CD8-positive, alpha-beta memory T cell (primary cell): ENCODE results near the gene WASF2. TPM values are rescaled to one million over a fixed set of nuclear protein-coding genes. Genes with fewer than 3 reads are reported as not detected.

ENCODE experiments used
- CTCF ChIA-PET: fragments of 350-600 bp; sonication (Branson Sonifier 250); formaldehyde crosslinking; loops from one replicate; lab custom pipeline; 2021; ENCODE audit warnings: antibody characterized with exemption; lab: Charles Lee
- POLR2A ChIA-PET: fragments of 350-600 bp; sonication (Branson Sonifier 250); formaldehyde crosslinking; loops from one replicate; lab custom pipeline; 2021; ENCODE audit warnings: antibody characterized with exemption; lab: Charles Lee
- DNase-seq, 5 donors: peaks; one replicate each; pipeline versions ENCODE4 v3.0.0 to v3.0.0-alpha.2; 2020 to 2022; ENCODE audit warnings: mixed read lengths in 1 of 5
- H3K27ac ChIP-seq: one replicate; pipeline ENCODE4 v1.7.0; 2013; ENCODE audit warnings: low read depth, mild to moderate bottlenecking, low read length, moderate library complexity
- H3K27me3 ChIP-seq: 2 replicates; pipeline ENCODE4 v1.7.0; 2013; ENCODE audit warnings: low read length, mild to moderate bottlenecking; ENCODE audit not compliant: insufficient read depth, poor library complexity, severe bottlenecking
- H3K36me3 ChIP-seq: 2 replicates; pipeline ENCODE4 v1.7.0; 2013; ENCODE audit warnings: mild to moderate bottlenecking, low read length, moderate library complexity; ENCODE audit not compliant: insufficient read depth
- H3K4me1 ChIP-seq: 2 replicates; pipeline ENCODE4 v1.7.0; 2013; ENCODE audit warnings: mild to moderate bottlenecking, low read length, moderate library complexity; ENCODE audit not compliant: insufficient read depth
- H3K4me3 ChIP-seq: 2 replicates; pipeline ENCODE4 v1.7.0; 2013; ENCODE audit warnings: mild to moderate bottlenecking, low read length
- H3K9me3 ChIP-seq: 2 replicates; pipeline ENCODE4 v1.7.0; 2013; ENCODE audit warnings: mild to moderate bottlenecking, low read length
- H3K27ac Mint-ChIP-seq, 8 donors: one replicate each; pipeline ENCODE4 v1.8.0; 2020 to 2021; ENCODE audit warnings: mixed read lengths in 8 of 8, mild to moderate bottlenecking in 6 of 8, inconsistent platforms in 3 of 8, moderate library complexity in 3 of 8
- H3K27me3 Mint-ChIP-seq, 2 donors: one replicate each; pipeline ENCODE4 v1.8.0; 2020 to 2021; ENCODE audit warnings: mixed read lengths in 2 of 2, mild to moderate bottlenecking in 1 of 2, moderate library complexity in 1 of 2
- H3K36me3 Mint-ChIP-seq, 3 donors: one replicate each; pipeline ENCODE4 v1.8.0; 2020 to 2021; ENCODE audit warnings: mixed read lengths in 3 of 3, inconsistent platforms in 1 of 3, mild to moderate bottlenecking in 1 of 3
- H3K4me1 Mint-ChIP-seq, 3 donors: one replicate each; pipeline ENCODE4 v1.8.0; 2020 to 2021; ENCODE audit warnings: mixed read lengths in 3 of 3, inconsistent platforms in 1 of 3, mild to moderate bottlenecking in 1 of 3
- H3K4me3 Mint-ChIP-seq, 7 donors: one replicate each; pipeline ENCODE4 v1.8.0; 2020 to 2021; ENCODE audit warnings: mixed read lengths in 7 of 7, mild to moderate bottlenecking in 6 of 7, moderate library complexity in 4 of 7, inconsistent platforms in 2 of 7
- H3K9me3 Mint-ChIP-seq, 5 donors: one replicate each; pipeline ENCODE4 v1.8.0; 2020 to 2022; ENCODE audit warnings: mixed read lengths in 5 of 5, mild to moderate bottlenecking in 3 of 5, moderate library complexity in 2 of 5, inconsistent platforms in 1 of 5
- polyA plus RNA-seq: library from polyadenylated mRNA; unstranded; fragments of 300-500 nt; fragmentation: Illumina TruSeq; gene quantifications from one replicate; pipeline ENCODE4 v1.2.3, GENCODE V29; 2021
- total RNA-seq, 2 experiments: library from RNA; stranded (reverse); gene quantifications; one replicate each; pipeline ENCODE4 v1.2.3, GENCODE V29; 2021

Gene WASF2
- total and polyA plus RNA-seq, 3 experiments from 2014 or later, result 64.1 to 128 (median 120) TPM

- H3K4me1 ChIP-seq, result peaks cover 19% of the 10 kb centered on the region
- peak overlapping the region; percentile 62 for H3K4me3 ChIP-seq
- H3K27me3 ChIP-seq, result no peaks in the 10 kb centered on the region
- CTCF ChIA-PET, result interaction anchor here (0.6 to 8.4 kb wide), 19 partner anchors 9 to 303 kb away, joined by 3 to 77 read pairs (median 5); partner anchors contain the start of genes CD164L2, FCN3 and SYTL1
- Mint-ChIP-seq H3K9me3 (no peaks in the 10 kb centered on the region), H3K4me1 (peaks cover 16 to 22% (median 22%) of the 10 kb centered on the region in 3 donors), H3K4me3 (peak overlapping the region; percentile 85 to 95 (median 87)), H3K27me3 (no peaks in the 10 kb centered on the region), H3K36me3 (no peaks in the 10 kb centered on the region), H3K27ac (peak overlapping the region in 6 of 8 donors; percentile 37 to 93 (median 80))
- peak overlapping the region; percentile 47 for H3K27ac ChIP-seq
- POLR2A ChIA-PET, result interaction anchor here (0.7 to 2.0 kb wide), 7 partner anchors 10 to 33 kb away, joined by 3 to 16 read pairs (median 4); partner anchors contain the start of gene SYTL1
- H3K36me3 ChIP-seq, result no peaks in the 10 kb centered on the region
- DNase-seq, result peak; percentile 54 to 79 (median 55)
- no peaks in the 10 kb centered on the region for H3K9me3 ChIP-seq
These were observed 123.9 kb downstream of the WASF2 start for GRCh38 chr1:27366113-27366410.

GRCh38 chr1:27365372-27366112 is 124.4 kb downstream of the WASF2 start:
- no peaks in the 10 kb centered on the region for H3K9me3 ChIP-seq
- Mint-ChIP-seq H3K4me1 (peaks cover 16 to 23% (median 22%) of the 10 kb centered on the region in 3 donors), H3K36me3 (no peaks in the 10 kb centered on the region), H3K4me3 (peak overlapping the region; percentile 85 to 95 (median 87)), H3K9me3 (no peaks in the 10 kb centered on the region), H3K27ac (peak overlapping the region in 7 of 8 donors; percentile 51 to 93 (median 78)), H3K27me3 (no peaks in the 10 kb centered on the region)
- H3K4me3 ChIP-seq, result peak overlapping the region; percentile 62
- ChIA-PET POLR2A (interaction anchor here (0.5 to 2.0 kb wide), 8 partner anchors 9 to 47 kb away, joined by 3 to 16 read pairs (median 4); partner anchors contain the start of gene SYTL1), CTCF (interaction anchor here (0.6 to 8.4 kb wide), 19 partner anchors 8 to 304 kb away, joined by 3 to 77 read pairs (median 5); partner anchors contain the start of genes CD164L2, FCN3 and SYTL1)
- peaks cover 19% of the 10 kb centered on the region for H3K4me1 ChIP-seq
- H3K36me3 ChIP-seq, result no peaks in the 10 kb centered on the region
- H3K27me3 ChIP-seq, result no peaks in the 10 kb centered on the region
- peak; percentile 63 to 83 (median 72) for DNase-seq
- H3K27ac ChIP-seq, result peak overlapping the region; percentile 47

- H3K27me3 ChIP-seq, result no peaks in the 10 kb centered on the region
- no peaks in the 10 kb centered on the region for H3K36me3 ChIP-seq
- no peaks in the 10 kb centered on the region for H3K9me3 Mint-ChIP-seq
- peaks cover 22 to 30% (median 26%) of the 10 kb centered on the region in 3 donors for H3K4me1 Mint-ChIP-seq
- H3K4me3 ChIP-seq, result peak overlapping the region; percentile 62
- H3K9me3 ChIP-seq, result no peaks in the 10 kb centered on the region
- H3K4me1 ChIP-seq, result peaks cover 22% of the 10 kb centered on the region
- no peaks in the 10 kb centered on the region for H3K36me3 Mint-ChIP-seq
- POLR2A ChIA-PET, result interaction anchor here (0.5 to 2.0 kb wide), 4 partner anchors 8 to 46 kb away, joined by 3 to 16 read pairs (median 7); partner anchors contain the start of gene SYTL1
- peak overlapping the region in 5 of 8 donors; percentile 51 to 81 (median 71) for H3K27ac Mint-ChIP-seq
- DNase-seq, result no peak
- H3K27me3 Mint-ChIP-seq, result no peaks in the 10 kb centered on the region
- H3K4me3 Mint-ChIP-seq, result peak overlapping the region; percentile 85 to 95 (median 87)
- CTCF ChIA-PET, result interaction anchor here (1.0 to 8.4 kb wide), 10 partner anchors 8 to 305 kb away, joined by 3 to 77 read pairs (median 8); partner anchors contain the start of genes FCN3 and SYTL1
- H3K27ac ChIP-seq, result peak overlapping the region; percentile 5
These were observed 125.1 kb downstream of the WASF2 start for GRCh38 chr1:27364696-27365371.

- Mint-ChIP-seq H3K4me1 (peaks cover 30 to 38% (median 34%) of the 10 kb centered on the region in 3 donors), H3K27ac (peak overlapping the region in 1 of 8 donors; percentile 85), H3K9me3 (no peaks in the 10 kb centered on the region), H3K4me3 (peak overlapping the region in 2 of 7 donors; percentile 53 to 78), H3K36me3 (no peaks in the 10 kb centered on the region), H3K27me3 (no peaks in the 10 kb centered on the region)
- no peaks in the 10 kb centered on the region for H3K27me3 ChIP-seq
- H3K27ac ChIP-seq, result no peak overlapping the region
- no peak overlapping the region for H3K4me3 ChIP-seq
- no peaks in the 10 kb centered on the region for H3K9me3 ChIP-seq
- ChIA-PET POLR2A (no interaction called here), CTCF (interaction anchor here (1.1 to 2.2 kb wide), 3 partner anchors 11 to 67 kb away, joined by 3 to 9 read pairs (median 6); partner anchors contain the start of gene FCN3)
- DNase-seq, result no peak
- H3K36me3 ChIP-seq, result no peaks in the 10 kb centered on the region
- H3K4me1 ChIP-seq, result peaks cover 30% of the 10 kb centered on the region
These were observed 125.9 kb downstream of the WASF2 start for GRCh38 chr1:27363766-27364695.

- H3K9me3 ChIP-seq, result no peaks in the 10 kb centered on the region
- no peaks in the 10 kb centered on the region for H3K36me3 ChIP-seq
- Mint-ChIP-seq H3K4me3 (peak overlapping the region in 6 of 7 donors; percentile 23 to 79 (median 42)), H3K27me3 (no peaks in the 10 kb centered on the region), H3K9me3 (no peaks in the 10 kb centered on the region), H3K4me1 (peaks cover 45 to 55% (median 50%) of the 10 kb centered on the region in 3 donors), H3K27ac (no peak overlapping the region), H3K36me3 (no peaks in the 10 kb centered on the region)
- CTCF ChIA-PET, result interaction anchor here (1.1 to 1.9 kb wide), 3 partner anchors 28 to 65 kb away, joined by 3 to 8 read pairs (median 3); no protein-coding TSS in a partner anchor
- POLR2A ChIA-PET, result interaction anchor here (1.0 kb wide), 1 partner anchor 7 kb away, joined by 3 read pairs; no protein-coding TSS in a partner anchor
- H3K4me1 ChIP-seq, result peaks cover 46% of the 10 kb centered on the region
- no peaks in the 10 kb centered on the region for H3K27me3 ChIP-seq
- DNase-seq, result no peak
- H3K4me3 ChIP-seq, result no peak overlapping the region
- H3K27ac ChIP-seq, result no peak overlapping the region
These were observed 128.4 kb downstream of the WASF2 start for GRCh38 chr1:27361553-27361952.

- Histone ChIP-seq H3K9me3 (no peaks in the 10 kb centered on the region), H3K4me3 (no peak overlapping the region), H3K27me3 (no peaks in the 10 kb centered on the region), H3K36me3 (no peaks in the 10 kb centered on the region), H3K27ac (no peak overlapping the region), H3K4me1 (peaks cover 50% of the 10 kb centered on the region)
- CTCF ChIA-PET, result interaction anchor here (1.0 to 7.3 kb wide), 2 partner anchors 18 to 65 kb away, joined by 4 to 115 read pairs; partner anchors contain the start of gene SYTL1
- peak overlapping the region in 2 of 8 donors; percentile 35 to 39 for H3K27ac Mint-ChIP-seq
- H3K9me3 Mint-ChIP-seq, result no peaks in the 10 kb centered on the region
- peaks cover 48 to 60% (median 55%) of the 10 kb centered on the region in 3 donors for H3K4me1 Mint-ChIP-seq
- H3K27me3 Mint-ChIP-seq, result no peaks in the 10 kb centered on the region
- POLR2A ChIA-PET, result no interaction called here
- DNase-seq, result no peak
- H3K4me3 Mint-ChIP-seq, result peak overlapping the region; percentile 55 to 87 (median 82)
- no peaks in the 10 kb centered on the region for H3K36me3 Mint-ChIP-seq
These were observed 128.9 kb downstream of the WASF2 start for GRCh38 chr1:27361044-27361402.
